Measurements from ENCODE around the gene RGS17.

RGS17 gene

GRCh38 chr6:153058909-153059308 is 72.2 kb downstream of the RGS17 start:
- H3K4me3 ChIP-seq (ENCODE audit: low read length) = no peak overlapping the region
- no peak for TF ChIP-seq CTCF (conservative IDR thresholded peaks at IDR 0.05; ENCODE audit: low read depth, low read length)
- peak; percentile 7 for DNase-seq (ENCODE audit: low read depth)

- no peak overlapping the region for H3K4me3 ChIP-seq (ENCODE audit: low read length)
- DNase-seq (ENCODE audit: low read depth) = no peak
- no peak for TF ChIP-seq CTCF (conservative IDR thresholded peaks at IDR 0.05; ENCODE audit: low read depth, low read length)
These were observed 72.8 kb downstream of the RGS17 start for GRCh38 chr6:153058291-153058690.

GRCh38 chr6:153056308-153056707 is 74.8 kb downstream of the RGS17 start:
- no peak for DNase-seq (ENCODE audit: low read depth)
- no peak overlapping the region for H3K4me3 ChIP-seq (ENCODE audit: low read length)
- TF ChIP-seq CTCF (conservative IDR thresholded peaks at IDR 0.05; ENCODE audit: low read depth, low read length) = no peak

GRCh38 chr6:153051801-153052200 is 79.3 kb downstream of the RGS17 start:
- no peak overlapping the region for H3K4me3 ChIP-seq (ENCODE audit: low read length)
- no peak for TF ChIP-seq CTCF (conservative IDR thresholded peaks at IDR 0.05; ENCODE audit: low read depth, low read length)
- peak; percentile 13 for DNase-seq (ENCODE audit: low read depth)

- no peak overlapping the region for H3K4me3 ChIP-seq (ENCODE audit: low read length)
- no peak for TF ChIP-seq CTCF (conservative IDR thresholded peaks at IDR 0.05; ENCODE audit: low read depth, low read length)
- no peak for DNase-seq (ENCODE audit: low read depth)
These were observed 82.5 kb downstream of the RGS17 start for GRCh38 chr6:153048631-153049030.

- no peak for TF ChIP-seq CTCF (conservative IDR thresholded peaks at IDR 0.05; ENCODE audit: low read depth, low read length)
- no peak for DNase-seq (ENCODE audit: low read depth)
- no peak overlapping the region for H3K4me3 ChIP-seq (ENCODE audit: low read length)
These were observed 83.7 kb downstream of the RGS17 start for GRCh38 chr6:153047386-153047785.

GRCh38 chr6:153045271-153045670 is 85.8 kb downstream of the RGS17 start:
- no peak overlapping the region for H3K4me3 ChIP-seq (ENCODE audit: low read length)
- TF ChIP-seq CTCF (conservative IDR thresholded peaks at IDR 0.05; ENCODE audit: low read depth, low read length) = no peak
- no peak for DNase-seq (ENCODE audit: low read depth)

Data from retinal pigment epithelial cell (primary cell).